HG03378 (cell line): ENCODE data around the gene CALML6.
A peak's percentile ranks its signal among the peaks of the same experiment; 100 is the strongest.

Experiments
- ATAC-seq: cut with Tn5 transposase; IDR thresholded peaks from one replicate; pipeline ENCODE4 v1.9.1; 2021; ENCODE audit warnings: mild to moderate bottlenecking, moderate library complexity; ENCODE audit not compliant: unreplicated experiment

Gene CALML6

GRCh38 chr1:1910033-1910465, 5.0 kb upstream of the CALML6 start:
- no peak for ATAC-seq

DNA sequence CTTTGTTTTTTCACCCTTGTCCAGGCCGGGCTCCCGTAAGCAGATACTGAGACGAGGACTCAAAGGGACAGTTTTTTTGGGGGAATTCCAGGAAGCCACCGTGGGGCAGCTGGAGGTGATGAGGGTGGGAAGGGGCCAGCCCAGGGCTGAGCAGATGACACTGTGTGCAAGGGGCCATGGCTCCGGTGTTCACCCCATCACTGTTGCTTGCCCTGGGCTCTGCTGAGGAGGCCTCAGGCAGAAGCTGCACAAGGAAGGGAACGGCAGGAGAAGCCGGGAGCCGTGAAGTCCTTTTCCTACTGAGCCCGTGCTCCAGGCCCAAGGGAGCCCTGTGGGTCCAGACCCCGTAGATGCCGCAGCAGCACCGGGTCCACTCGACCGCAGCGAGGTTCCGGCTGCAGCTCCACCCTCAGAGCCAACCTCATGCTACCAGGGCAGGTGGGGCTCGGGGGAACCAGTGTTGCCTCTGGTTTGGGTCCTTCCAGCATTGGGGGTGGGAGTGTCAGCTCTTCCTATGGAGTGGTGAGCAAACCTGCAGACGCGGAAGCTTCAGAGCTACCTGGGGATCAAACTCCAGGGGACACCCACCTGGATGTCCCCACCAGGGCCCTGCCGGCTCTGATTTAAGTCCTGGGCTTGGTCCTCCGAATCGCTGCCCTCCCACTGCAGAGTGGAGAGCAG, 4.3 kb upstream of the CALML6 start:
- no peak for ATAC-seq

GRCh38 chr1:1911350-1912041, 3.6 kb upstream of the CALML6 start:
- ATAC-seq, result no peak

- ATAC-seq, result no peak
These were observed 724 bp upstream of the CALML6 start for GRCh38 chr1:1914101-1914970.

DNA sequence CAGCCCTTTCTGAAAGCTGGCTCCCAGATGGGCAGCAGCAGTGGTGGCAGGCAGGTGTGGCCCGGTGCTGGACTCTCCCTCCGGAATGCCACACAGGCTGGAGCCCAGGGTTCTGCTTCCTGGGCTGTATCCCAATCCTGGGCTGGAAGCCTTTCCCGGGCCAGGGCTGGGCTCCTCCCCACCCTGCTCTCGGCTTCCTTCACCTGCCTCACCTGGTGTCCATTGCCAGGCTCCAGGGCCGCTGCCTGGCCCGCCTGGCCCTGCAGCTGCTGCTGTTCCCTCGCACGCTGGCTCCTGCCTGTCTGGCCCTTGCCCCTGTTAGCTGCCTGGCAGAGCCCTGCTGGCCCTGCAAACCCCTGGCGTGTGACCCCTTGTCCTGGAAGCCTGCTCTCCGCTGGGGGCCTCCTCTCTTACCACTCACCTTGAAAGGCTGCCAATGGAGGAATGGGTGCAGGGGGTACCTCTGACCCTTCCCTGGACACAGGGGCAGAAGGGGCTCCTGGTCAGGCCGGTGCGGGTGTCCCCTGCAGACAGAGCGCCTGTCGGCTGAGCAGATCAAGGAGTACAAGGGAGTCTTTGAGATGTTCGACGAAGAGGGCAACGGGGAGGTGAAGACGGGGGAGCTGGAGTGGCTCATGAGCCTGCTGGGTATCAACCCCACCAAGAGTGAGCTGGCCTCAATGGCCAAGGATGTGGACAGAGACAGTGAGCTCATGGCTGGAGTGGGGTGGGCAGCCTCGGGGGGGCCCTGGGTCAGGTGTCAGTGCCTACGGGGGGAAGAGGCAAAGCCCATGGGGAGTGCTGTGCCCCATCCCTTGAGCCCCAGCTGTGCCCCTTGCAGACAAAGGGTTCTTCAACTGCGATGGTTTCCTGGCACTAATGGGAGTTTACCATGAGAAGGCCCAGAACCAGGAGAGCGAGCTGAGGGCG, 1.1 kb downstream of the CALML6 start:
- no peak for ATAC-seq

DNA sequence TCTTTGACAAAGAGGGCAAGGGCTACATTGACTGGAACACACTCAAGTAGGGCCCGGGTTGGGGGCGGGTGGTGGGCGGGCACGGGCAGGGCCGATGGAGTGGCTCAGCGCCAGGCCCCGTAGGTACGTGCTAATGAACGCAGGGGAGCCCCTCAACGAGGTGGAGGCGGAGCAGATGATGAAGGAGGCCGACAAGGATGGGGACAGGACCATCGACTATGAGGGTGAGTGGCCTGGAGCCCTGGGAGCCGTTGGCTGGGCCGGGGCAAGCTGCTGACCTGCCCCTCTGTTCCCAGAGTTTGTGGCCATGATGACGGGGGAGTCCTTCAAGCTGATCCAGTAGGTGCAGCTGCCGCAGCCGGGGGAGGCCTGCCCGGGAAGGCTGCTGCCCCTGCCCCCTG, 1.8 kb downstream of the CALML6 start:
- ATAC-seq, result no peak

DNA sequence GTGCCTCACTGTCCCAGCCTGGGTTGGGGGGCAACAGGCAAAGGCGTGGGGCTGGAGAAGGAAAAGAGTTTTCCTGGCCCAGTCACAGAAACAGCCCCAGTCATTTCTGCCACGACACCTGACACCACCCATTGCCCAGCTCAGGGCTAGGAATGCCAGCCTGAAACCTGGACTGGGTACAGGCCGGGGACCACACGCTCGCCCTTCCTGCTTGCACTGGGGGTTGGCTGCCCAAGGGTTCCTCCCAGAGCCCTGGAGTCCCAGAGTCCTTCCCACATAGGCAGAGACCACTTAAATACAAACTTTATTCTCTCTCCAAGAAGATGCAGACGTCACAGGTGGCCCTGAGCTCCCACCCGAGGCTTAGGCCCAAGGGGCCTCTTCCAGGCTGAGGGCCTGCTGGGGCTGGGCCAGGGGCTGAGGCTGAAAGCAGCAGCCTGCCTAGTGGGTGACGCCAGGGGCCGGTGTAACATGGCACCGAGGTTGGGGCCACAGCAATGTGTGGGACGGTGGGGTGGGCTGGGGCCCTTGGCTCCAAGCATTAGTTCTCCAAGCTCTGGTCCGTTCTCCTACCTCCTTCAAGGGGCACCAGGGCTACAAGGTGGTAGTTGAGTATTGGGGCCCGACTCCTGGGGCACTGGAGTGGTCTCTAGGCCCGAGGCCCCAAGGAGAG, 2.4 kb downstream of the CALML6 start:
- no peak for ATAC-seq

DNA sequence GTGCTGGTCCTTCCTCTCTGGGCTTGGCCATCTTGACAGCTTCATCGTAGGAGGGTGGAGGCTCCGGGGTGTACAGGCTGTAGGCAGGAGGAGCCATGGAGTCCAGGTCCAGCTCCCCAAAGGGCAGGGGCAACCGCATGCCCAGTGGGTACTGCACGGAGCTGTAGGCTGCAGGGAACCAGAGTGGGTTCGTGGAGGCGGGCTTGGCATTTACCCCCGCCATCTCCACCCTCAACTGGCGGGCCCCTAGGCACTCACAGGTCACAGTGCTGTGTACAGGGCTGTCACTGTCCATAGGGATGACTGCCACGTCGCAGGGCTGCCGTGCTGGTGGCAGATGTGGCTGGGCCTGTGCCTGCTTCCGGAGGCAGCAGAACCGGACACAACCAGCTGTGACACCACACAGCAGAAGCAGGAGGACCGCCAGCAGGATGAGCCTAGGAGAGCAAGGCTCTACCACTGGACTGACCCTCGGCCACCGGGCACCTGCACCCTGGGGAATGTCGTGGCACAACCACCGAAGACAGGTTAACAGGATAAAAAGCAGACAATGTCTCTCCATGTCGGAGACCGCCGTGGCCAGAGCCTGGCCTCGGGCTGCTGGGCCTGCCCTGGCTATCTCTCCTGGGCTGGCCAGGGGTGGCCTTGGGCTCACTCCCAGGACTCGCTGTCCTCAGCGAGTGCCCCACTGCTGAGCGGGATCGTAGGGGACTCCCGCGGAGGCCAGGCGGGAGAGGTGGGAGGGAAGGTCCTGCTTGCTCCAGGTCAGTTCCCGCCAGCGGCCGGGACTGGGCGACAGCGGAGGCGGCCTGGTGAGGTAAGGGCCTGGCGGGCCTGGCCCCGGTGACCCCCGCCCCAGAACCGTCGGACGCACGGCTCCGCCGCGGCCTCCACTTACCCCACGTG, 3.2 kb downstream of the CALML6 start:
- no peak for ATAC-seq

- ATAC-seq, result peak; percentile 17
These were observed 3.8 kb downstream of the CALML6 start, which contains the start of gene TMEM52 for GRCh38 chr1:1918901-1919303. Gene TMEM52, minus strand, starts transcription at chr1:1919279. Its CDS starts 14 bp downstream, at chr1:1919265.

DNA sequence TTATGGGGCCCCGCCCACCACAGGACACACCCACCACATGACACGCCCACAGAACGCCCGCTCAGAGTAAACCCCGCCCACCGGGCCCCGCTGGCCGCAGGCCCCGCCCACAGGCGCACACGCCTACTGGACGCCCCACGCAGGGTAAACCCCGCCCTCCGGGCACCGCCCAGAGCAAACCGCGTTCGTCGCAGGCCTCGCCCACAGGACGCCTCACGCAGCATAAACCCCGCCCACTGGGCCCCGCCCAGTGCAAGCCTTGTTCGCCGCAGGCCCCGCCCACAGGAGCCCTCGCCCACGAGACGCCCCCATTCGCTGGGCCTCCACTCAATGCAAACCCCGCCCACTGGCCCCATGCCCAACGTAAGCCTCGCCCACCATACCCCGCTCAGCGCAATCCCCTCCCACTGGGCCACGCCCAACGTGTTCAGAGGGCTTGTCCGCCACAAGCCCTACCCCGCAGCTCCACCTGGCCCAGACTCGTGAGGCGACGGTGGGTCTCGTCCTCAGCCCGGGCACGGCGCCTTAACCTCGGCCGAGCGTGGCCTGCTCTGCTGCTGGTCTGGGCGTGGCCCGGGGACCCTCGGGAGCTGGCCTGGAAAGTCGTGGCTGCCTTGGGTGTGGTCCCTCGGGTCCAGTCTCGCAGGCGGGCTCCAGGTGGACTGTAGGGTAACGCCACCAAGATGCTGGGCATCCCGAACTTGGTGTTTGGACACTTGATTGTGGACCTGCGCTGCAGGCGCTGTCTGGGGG, 4.4 kb downstream of the CALML6 start:
- peak; percentile 63 for ATAC-seq

- no peak for ATAC-seq
These were observed 5.1 kb downstream of the CALML6 start for GRCh38 chr1:1920057-1920607.

DNA sequence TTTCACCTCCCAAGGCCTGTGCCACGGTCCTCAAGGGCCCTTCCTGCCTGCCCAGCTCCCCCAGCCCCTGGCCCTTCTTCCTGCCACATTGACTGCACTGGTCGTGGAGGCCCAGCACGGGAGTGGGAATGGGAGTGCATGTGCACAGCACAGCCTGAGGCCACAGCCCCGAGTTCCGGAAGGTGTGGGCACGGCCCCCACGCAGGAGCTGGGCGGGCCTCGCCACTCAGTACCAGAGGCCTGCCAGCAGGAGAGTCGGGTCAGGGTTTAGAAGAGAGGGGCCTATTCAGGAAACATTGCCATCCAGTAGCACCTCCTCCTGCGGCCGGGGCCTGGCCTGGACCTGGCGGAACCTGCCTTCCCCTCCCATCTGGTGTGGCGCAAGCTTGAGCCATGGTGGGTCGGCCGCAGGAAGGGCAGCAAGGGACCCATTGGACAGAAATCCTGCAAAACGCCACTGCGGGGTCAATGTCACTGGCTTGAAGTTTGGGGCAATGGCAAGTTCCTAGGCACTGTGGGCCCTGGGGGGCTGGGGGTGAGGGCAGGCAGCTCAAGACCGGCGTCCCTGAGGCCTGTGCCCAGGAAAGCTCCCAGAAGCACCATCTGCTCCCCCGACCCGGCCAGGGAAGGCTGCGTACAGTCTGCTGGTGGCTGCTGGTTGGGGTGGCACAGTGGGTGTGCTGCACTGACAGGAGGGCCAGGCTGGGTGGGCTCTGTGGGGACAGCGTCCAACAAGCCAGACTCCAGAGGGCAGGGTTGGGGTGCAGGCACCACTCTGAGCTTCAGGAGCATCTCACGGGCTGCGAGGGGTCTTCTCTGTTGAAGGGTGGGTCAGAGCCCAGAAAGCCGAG, 5.8 kb downstream of the CALML6 start:
- ATAC-seq, result no peak

GRCh38 chr1:1921459-1921862, 6.4 kb downstream of the CALML6 start:
- ATAC-seq, result no peak

DNA sequence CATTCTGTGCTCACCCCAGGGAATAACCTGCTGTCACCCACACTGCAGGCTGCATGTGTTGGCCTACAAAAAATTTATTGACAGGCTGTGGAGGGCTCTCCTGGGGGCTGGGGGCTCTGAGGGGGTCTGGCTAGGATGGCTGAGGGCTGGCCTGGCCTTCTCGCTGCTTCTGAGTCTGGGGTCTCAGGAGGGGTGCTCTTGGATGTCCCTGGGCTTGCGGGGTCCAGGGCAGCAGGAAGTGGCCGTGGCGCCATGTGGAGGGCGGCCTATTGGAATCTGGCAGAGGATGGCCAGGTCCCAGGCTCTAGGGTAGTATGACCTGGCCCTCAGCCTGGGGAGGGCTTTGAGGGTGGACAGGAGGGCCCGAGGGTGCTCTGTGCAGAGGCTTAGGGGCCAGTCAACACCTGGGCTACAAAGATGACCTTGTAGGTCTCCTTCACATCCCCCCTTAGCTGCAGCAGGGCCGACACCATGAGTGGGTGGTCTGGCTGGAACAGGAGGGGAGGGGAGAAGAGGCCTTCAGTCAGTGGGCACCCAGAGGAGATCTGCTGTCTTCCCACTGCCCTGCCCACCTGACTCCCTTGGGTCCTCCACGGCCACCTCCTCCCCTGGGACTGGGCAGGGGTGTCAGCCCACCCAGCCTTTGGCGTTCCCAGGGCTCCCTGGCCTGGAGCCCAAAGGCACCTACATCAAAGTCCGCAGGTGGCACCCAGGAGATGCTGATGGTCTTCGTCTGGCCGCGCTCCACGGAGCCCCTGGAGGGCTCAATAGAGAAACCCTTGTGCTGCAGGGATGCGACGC, 7.0 kb downstream of the CALML6 start:
- no peak for ATAC-seq

DNA sequence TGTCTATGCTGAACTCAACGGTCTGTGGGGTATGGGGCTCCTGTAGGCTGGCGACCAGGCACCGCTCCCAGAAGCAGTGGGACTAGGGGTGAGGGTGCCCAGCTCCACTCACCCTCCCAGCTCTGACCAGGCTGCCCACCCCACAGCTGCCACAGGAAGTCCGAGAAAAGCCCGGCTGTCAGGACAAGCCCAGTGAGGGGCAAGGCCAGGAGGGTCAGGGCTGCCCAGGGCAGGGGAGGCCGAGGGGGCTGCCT, 7.6 kb downstream of the CALML6 start:
- no peak for ATAC-seq
